ENCODE data around the gene GRAP.
"Not testable (repeated sequence)": the region's sequence is repeated elsewhere in the genome, so short reads cannot be mapped to it uniquely, and the experiment has no call there.

Gene GRAP

DNA sequence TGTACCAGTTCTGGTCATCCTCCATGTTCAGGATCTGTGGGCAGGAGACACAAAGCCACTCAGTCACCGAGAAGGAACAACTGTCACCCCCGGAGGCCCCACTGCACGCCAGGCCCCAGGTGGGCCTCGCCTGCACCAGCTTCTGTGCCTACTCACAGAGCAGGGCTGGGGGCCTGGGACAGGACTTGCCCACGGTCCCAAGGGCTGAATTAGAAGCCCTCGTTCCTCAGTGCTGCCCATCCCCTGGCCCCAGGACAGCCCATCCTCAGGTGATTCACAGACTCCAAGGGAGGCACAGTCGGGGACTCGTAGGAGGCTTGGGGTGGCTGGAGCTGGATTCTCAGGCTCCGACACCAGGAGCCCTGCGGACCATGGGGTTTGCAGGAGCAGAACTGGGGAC lies 4.9 kb downstream of the GRAP start:
- not testable (repeated sequence) for DNase-seq

DNA sequence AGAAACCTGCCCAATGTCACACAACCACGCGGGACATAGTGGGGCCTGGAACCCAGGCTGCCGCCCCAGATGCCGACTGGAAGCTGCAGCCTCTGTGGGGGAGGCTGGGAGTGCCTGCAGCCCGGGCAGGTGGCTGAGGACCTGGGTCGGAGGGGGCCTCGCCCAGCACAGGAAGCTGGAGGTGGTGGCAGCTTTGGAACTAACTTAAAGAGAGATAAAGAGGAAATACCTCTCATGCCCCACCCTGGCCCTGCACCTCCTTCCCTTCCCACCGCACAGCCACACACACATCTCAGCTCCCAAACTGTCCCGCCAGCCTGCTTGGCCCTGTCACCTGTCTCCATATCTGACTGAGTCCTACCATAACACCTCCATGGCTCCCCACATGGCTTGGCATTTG lies 6.4 kb downstream of the GRAP start:
- DNase-seq: not testable (repeated sequence)

DNA sequence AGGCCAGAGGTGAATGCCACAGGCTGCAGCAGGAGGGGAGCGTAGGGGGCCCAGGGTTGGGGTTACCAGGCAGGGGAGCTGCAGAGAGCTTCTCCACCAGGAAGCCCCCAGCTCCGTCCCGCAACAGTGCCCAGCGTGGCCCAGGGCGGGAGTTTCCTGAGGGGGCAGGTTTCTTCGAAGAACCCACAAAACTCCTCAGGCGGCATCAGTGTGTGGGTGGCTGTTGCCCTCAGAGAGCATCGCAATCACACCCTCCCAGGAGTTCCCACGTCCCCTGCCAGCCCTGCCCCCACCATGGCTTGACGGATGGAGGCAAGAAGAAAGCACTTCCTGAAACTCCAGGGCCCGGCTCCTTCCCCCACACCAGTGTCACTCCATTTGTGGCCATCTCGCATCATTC lies 8.0 kb downstream of the GRAP start:
- not testable (repeated sequence) for DNase-seq

DNA sequence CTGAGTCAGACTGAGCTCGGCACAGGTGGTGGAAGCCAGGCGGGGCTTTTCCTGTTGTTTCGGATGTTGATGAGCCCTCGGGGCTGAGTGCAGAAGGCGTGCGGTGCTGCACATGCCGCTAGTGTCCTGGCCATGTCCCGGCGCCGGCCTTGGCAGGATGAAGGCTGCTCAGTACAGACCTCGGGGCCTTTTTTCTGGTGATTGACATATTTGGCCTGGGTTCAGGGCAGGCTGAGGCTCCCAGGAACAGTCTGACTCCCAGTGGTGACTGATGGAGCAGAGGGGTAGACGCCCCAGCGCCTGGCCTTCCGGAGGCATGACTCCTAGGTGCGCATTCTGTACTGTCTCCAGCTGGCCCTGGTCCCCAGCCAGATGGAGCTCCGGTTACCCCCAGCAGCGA lies 8.8 kb downstream of the GRAP start:
- DNase-seq: not testable (repeated sequence)

DNA sequence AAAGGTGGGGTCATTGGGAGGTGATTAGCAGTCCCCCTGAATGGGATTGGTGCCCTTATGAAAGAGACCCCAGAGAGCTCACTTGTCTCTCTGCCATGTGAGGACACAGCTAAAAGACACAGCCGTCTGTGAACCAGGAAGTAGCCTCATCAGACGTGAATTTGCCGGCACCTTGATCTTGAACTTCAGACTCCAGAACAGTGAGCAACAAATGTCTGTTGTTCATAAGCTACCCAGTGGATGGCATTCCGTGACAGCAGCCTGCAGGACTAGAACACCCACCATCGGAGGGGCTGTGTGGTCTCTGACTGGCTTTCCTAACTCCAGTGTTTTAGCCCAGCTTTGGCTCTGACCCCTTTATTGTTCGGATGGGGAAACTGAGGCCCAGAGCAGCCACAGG lies 9.2 kb downstream of the GRAP start:
- DNase-seq: not testable (repeated sequence)

DNA sequence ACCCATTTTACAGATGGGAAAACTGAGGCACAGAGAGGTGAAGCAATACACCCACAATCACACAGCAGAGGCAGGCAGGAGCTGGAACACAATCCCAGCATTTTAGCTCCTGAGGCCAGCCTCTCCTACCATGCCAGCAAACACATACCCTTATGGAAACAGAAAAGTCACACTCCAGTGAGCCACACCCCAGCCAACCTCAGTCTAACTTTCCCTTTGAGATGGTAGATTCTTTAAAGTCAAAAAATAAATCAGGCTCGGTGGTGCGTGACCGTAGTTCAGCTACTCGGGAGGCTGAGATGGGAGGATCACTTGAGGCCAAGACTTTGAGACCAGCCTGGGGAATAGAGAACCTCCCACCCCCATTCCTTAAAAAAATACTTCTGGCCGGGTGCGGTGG lies 10.6 kb downstream of the GRAP start:
- DNase-seq: not testable (repeated sequence)

DNA sequence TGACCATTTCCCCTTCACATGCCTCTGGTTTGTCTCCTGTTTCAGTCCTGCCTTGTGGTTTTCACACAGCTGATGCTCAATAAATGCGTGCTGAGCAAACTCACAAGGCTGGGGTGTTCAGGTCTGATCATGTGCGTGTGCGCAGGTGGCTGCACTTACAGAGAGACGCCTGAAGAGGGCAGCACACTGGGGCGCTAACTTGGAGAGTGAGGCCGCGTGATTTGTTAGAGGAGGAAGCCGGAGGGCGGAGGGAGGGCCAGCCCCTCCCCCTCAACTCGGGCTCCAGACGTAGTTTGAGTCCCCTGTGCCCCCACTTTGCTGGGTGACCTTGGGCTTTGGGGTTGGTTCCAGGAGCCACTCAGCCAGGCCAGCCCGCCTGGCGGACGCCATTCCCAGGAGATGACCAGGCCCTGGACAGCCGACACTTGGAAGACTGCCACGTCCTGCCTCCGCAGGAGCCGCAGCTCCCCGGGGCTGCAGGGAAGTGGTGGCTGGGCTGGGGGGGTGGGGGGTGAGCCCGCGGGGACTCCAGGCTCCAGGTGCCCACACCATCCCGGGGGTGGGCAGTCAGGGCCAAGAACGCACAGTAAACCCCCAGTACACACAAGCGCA lies 14.3 kb downstream of the GRAP start:
- DNase-seq: not testable (repeated sequence)

DNA sequence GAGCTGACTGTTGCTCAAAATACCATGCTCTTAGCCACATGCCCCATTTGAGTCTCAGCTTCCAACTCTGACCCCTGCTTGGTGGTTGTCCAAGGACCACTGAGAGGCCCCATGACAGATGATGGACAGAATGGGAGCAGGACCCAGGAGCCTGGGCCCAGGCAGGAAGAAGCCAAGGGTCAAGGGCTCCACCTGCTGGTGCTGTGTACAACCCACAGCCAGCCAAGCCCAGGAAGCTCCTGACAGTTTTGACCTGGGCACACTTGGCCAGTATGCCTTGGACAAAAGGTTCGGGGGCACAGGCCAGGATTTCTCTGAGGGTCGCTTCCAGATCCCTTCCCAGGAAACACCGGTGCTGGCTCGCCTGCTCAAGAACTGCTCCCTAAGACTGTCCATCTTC lies 15.0 kb downstream of the GRAP start:
- not testable (repeated sequence) for DNase-seq

DNA sequence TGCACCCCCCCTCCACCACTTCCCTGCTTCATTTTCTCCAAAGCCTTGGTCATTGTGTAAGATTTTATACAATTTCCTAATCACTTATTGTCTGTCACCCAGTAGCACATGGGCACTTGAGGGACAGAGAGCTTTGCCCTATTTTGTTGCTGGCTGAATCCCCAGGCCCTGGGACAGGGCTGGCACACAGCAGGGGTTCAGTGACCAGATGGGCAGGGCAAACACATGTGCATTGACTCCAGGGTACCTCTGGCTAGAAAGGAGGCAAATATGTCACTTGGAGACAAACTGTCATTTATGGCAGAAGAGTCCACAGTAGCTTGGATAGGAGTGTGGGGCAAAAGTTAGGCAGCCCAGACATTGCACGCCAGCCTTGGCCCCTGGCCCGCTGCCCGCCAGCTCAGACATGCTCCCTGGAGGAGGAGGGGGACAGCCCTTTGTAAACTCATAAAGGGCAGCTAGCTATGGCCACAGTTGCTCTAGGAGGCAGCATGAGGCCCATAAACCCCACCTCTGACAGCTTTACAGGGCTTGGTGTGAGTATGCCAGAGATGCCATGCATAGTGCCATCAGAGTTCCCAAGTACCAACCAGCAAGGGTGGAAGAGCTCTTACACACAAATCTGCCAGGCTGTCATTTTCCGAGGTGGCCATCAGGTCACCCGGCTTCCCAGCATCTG lies 15.8 kb downstream of the GRAP start:
- not testable (repeated sequence) for DNase-seq

DNA sequence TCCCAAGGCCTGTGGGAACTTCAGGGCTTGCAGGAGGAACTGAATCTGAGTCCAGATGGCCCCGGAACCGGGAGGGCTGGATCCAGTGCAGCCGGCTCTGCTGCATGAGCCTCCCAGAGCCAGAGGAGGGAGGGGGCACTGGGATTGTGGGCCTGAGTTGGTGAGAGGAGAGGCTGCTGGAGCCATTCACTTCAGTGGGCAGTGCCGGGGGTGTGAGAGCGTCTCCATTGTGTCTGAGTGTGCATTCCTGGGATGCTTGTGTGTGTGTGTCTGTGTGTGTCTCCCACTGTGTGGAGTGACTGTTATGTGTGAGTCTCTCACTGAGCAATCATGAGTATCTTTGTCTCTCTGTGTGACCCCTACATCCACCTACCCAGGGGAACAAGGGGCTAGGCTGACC lies 17.0 kb downstream of the GRAP start:
- not testable (repeated sequence) for DNase-seq

DNA sequence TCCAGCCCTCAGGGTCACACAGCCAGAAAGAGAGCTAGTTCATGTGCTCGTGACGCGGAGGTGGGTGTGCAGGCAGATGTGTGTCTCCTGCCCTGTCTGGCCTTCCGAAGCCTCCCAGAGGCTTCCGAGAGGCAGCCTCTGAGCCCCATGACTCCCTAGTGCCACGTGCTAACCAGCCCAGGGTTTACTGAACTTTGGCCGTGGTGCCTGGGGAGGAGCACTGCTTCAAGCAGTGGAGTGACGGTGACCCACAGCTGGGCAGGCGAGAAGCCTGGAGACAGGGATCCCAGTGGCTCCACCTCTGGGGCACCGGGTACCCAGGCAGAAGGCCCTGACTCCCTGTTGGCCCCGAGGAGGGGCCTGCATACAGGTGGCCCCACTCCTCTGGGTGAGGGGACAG lies 18.1 kb downstream of the GRAP start:
- not testable (repeated sequence) for DNase-seq

DNA sequence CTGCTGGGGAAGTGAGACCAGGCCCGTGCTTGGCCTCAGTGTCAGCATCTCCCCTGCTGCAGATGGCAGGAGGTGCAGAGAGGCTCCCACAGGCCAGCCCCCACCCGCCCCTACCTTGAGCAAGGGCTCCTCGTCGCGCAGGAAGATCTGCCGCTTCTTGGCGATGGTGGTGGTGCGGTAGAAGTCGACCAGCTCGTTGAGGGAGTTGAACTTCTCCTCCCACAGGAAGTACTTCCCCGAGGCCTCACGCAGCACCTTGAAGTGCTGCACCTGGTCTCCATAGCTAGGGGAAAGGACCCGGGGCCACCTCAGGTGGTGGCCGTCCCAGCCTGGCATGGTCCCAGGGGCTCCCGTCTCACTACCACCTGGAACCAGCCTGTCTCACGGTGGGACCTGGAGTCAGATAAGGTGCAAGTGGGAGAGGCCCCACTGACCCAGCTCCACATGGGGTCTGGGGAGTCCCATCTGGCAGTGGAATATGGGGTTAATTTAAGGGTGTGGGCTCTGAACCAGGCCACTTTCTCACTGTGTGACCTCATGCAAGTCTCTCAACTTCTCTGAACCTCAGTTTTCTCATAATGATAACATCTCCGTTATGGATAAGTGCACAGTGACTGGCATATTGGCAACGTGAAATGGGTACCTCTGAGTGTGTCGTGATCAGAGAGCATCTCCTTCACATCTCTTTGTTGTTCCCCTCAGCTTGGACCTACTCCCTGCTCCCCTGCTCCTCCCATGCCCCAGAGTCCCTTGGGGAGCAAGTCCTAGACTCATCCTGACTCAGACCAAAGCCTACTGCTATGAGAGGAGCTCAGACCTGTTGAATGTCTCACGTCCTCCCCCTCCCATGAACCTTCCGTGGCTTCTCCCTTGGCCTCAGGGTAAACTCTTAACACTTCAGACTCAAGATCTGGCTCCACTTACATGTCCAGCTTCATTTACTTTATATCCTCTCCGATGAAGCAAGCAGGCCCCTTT lies 22.4 kb downstream of the GRAP start:
- peak; percentile 44 for DNase-seq

DNA sequence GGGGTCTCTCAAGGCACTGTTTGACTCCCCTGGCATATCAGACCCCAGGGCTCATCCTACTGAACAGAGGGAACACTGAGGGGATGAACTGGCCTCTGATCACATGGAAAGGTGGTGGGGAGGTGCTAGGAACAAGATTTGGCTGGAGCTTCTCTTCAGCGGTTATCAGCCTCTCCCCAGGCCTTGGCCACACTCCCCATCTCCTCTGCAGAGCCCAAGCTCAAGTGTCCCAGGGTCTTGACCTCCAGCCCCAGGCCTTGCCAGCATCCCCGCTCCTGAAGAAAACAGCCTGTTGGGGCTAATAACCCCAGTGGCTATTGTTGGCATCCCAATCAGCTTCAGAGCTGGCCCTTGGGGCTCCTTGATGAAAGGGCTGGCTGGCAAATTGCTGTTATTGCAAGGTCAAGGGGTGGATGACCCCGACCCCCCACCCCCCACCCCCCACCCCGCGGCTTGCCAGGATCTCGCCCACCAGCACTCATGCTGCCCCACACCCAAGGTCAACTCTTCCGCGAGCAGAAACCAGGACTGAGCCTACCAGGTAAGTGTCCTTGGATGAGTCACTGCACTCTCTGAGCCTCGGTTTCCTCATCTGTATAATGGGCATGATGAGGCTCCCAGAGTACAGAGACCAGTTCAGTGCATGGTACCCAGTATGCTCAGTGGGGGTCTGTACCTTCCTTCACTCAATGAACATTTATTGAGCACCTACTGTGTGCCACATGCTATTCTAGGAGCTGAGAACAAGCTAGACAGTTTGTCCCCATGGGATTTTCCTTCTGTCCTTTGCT lies 23.4 kb downstream of the GRAP start:
- DNase-seq: no peak

DNA sequence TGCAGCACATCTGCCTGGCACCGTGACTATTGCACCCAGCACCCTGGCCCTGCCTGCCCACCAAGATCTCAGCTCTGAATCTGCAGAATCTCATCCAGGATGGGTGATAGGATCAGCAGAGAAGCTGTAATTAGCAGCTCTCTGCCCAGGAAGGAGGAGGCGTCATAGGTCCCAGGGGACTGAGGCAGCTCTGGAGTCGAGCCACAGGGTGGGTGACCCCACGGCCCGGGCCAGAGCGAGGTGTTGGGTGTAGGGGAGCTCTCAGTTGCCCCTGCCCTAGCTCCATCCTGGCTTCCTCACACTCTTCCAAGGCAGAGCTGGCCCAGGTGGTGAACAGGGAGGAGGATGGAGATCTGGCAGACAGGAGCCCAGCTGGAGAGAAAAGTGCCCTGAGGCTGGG lies 24.0 kb downstream of the GRAP start:
- no peak for DNase-seq

DNA sequence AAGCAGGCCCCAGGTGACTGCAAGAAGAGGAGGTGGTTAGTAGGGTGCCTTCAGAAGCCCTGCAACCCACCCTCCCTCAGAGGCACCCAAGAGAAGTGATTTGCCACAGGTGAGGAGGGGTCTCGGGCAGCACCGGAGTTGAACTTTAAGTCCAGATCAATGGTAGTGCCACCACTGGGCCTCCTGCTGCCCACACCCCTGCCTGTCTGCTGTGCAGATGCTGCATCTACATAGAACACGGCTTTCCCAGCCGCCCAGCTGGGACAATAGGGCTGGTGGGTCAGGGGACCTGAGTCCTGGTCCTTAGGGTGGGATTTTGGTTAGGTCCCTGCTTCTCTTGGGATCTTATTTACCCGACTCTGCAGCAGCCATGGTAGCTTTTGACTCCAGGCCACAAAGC lies 24.6 kb downstream of the GRAP start:
- no peak for DNase-seq

DNA sequence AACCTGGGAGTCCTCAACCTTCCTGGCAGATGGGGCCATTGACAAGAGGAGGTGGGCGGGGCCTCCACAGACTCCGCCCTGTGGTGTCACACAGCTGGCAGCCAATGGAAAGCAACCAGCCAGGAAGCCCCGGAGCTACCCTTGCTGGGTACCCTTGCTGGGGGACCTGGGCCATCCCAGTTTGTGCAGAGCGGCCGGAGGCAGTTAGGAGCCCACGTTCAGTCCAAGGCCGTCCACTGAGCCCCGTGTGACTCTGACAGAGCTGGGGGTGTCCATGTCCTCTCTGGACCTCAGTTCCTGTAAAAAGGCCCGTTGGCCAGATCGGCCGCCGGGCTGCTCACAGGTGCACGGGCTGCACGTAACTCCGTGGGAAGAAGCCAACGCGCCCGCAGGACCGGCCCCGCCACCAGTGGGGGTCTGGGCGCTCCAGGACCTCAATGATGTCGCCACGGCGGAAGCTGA lies 25.1 kb downstream of the GRAP start:
- no peak for DNase-seq

DNA sequence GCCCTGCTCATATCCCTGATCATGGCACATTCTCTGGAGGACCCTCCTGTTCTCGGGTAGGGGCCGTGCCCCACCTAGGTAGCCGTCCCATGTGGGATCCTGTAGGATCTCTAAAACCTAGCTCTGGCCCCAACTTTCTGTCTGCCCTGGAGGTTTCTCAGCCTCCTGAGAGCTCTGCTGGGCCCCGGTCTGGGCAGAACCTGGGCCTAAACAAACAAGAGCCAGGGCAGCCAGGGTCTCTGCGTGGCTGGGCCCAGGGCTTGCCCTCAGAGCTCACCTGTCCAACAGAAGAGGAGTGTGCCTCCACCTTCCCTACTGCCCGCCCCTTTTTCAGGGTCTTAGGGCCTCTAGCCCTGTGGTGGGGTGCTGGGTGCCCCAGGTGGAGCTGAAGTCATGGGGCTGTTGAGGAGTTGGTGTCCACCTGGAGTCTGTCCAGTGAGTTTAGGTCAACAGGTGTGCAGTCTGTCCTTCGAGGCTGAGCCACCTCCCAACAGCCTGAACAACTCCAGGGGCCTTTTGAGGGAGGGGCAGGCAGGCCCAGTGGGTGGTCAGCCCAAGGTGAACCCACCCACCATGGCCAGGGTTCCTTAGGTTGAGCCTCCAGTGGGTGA lies 25.6 kb downstream of the GRAP start:
- not testable (repeated sequence) for DNase-seq

DNA sequence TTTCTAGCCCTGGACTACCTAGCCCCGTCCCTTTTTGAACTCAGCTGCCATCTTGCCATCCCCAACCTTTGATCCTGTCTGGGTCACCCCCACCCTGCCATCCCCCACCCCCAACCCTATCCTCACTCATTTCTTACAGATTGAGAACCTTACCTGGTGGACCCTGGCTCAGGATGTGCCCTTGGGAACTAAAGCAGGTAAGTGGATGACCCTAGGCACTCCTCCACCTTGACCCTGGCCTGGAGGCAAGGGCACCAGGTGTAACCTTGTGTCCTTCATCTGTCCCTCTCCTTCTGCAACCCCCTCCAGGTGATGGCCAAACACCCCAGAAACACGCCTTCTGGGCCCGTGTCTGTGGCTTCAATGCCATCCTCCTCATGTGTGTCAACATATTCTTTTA lies 26.7 kb downstream of the GRAP start:
- no peak for DNase-seq

DNA sequence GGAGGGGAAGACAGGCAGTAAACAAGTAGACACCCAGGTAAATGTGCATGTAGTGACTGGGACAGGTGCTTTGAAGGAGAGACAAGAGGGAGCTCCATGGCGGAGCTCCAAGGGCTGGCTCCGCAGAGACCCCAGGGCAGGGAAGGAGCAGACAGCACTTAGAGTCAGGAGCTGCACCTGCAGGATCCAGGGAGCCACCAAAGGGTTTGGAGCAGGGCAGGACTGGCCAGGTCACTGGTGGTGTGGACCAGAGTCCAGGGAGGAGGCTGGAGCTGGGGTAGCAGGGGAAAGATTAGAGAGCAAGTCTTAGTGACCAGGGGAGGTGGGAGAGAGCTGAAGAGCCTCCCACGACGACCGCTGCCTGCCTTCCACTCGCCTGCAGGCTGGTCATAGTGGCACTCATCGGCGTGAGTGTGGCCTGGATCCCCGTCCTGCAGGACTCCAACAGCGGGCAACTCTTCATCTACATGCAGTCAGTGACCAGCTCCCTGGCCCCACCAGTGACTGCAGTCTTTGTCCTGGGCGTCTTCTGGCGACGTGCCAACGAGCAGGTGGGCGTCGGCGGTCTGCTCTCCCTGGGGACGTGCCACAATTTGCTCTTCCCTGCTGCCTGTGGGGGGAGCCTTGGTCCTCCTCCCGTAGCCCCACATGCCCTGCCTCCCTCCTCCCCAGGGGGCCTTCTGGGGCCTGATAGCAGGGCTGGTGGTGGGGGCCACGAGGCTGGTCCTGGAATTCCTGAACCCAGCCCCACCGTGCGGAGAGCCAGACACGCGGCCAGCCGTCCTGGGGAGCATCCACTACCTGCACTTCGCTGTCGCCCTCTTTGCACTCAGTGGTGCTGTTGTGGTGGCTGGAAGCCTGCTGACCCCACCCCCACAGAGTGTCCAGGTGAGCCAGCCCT lies 27.5 kb downstream of the GRAP start:
- no peak for DNase-seq

DNA sequence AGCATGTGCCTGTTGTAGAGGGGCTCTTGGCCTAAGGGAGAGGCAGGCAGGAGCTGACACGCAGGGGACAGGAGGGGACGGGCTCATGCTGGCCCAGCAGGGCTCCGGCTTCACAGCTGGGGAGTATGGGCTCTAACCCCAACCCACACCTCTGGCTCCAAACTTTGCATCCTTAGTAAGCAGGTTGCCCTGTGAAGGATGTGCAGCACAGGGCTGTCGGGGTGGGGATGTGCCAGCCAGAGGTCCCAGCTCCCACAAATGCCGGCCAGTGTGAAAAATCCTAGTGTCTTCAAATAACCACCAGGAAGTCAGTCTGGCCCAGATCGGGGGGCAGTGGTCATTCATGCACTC lies 28.2 kb downstream of the GRAP start:
- no peak for DNase-seq
